ENCODE data around the gene GEMIN2. TPM values are rescaled to one million over a fixed set of nuclear protein-coding genes. Genes with fewer than 3 reads are reported as not detected.
"Not testable (repeated sequence)": the region's sequence is repeated elsewhere in the genome, so short reads cannot be mapped to it uniquely, and the experiment has no call there.

The GEMIN2 gene
- total RNA-seq, 1 donor from 2014 or later = 23.8 TPM

DNA sequence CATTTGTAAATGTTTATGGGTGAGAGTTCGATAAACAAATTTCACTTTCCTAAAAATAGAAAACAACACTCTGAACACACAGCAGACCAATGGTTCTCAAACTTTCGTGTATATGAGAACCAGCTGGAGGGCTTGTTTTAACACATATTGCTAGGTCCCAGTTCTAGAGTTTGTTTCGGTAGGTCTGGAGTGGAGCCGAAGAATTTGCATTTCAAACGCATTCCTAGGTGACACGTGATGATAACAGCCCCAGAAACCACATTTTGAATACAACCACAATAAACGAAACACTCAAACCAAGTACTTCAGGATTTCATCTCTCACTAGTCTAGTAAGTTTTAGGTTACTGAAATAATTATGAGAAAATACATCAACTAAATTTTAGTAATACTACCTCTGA, 28.2 kb upstream of the GEMIN2 start:
- H3K9me3 ChIP-seq = no peaks in the 10 kb centered on the region
- peaks cover 57 to 86% of the 10 kb centered on the region in 2 donors for H3K36me3 ChIP-seq
- no peaks in the 10 kb centered on the region for H3K27me3 ChIP-seq
- H3K4me3 ChIP-seq = no peak overlapping the region
- no peak for DNase-seq (ENCODE audit: low spot score in 2 of 2)
- no peak overlapping the region for H3K27ac ChIP-seq
- intact Hi-C loops (cut with DNase I) = no loop called here
- TF ChIP-seq CTCF (IDR thresholded peaks at IDR 0.05) = no peak
- H3K4me1 ChIP-seq = no peaks in the 10 kb centered on the region

GRCh38 chr14:39087493-39087892, 26.6 kb upstream of the GEMIN2 start:
- no peak overlapping the region for H3K4me3 ChIP-seq
- no peaks in the 10 kb centered on the region for H3K27me3 ChIP-seq
- H3K27ac ChIP-seq = no peak overlapping the region
- H3K4me1 ChIP-seq = no peaks in the 10 kb centered on the region
- no peak for TF ChIP-seq CTCF (IDR thresholded peaks at IDR 0.05)
- DNase-seq (ENCODE audit: low spot score in 2 of 2) = no peak
- intact Hi-C loops (cut with DNase I) = no loop called here
- H3K9me3 ChIP-seq = no peaks in the 10 kb centered on the region
- peaks cover 70 to 92% of the 10 kb centered on the region in 2 donors for H3K36me3 ChIP-seq

DNA sequence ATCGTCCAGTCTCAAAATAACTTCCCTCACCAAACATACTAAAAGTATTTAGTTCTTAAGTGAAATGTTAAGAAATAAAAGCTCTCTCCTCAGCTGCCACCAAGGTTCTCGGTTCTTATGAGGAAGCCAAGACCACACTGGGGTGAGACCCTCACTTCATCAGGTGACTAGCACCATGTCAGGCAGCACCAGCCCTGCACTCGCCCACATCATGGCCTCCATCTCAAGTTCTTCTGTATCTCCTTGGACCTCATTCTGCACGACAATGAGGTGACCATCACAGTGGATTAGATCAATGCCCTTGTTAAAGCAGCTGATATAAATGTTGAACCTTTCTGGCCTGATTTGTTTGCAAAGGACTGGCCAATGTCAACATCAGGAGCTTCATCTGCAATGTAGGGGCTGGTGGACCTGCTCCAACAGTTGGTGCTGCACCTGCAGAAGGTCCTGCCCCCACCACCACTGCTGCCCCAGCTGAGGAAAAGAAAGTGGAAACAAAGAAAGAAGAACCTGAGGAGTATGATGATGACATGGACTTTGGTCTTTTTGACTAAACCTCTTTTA, 23.5 kb upstream of the GEMIN2 start:
- Histone ChIP-seq H3K9me3 (no peaks in the 10 kb centered on the region), H3K4me1 (peaks cover 0 to 4% of the 10 kb centered on the region in 2 donors), H3K27me3 (no peaks in the 10 kb centered on the region), H3K36me3 (peaks cover 69 to 84% of the 10 kb centered on the region in 2 donors), H3K27ac (no peak overlapping the region), H3K4me3 (no peak overlapping the region)
- no peak for TF ChIP-seq CTCF (IDR thresholded peaks at IDR 0.05)
- no peak for DNase-seq (ENCODE audit: low spot score in 2 of 2)
- intact Hi-C loops (cut with DNase I) = no loop called here

DNA sequence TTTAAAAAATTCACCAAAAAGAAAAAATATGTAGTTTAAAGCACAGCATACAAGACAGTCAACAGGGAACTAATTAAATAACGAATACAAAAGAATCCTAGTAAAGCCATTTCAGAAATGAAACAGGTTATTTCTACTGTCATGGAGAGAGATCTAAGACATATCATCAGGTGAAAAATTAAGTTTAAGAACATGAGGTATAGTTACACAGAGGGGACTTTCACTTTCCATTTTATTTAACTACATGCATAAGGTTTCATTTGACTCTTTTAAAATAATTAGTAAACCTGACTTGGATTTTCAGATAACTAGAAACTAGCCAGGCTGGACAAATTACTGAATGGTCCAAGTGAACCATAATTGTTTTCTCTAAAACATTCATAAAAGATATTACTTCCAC, 22.4 kb upstream of the GEMIN2 start:
- DNase-seq (ENCODE audit: low spot score in 2 of 2) = no peak
- no peaks in the 10 kb centered on the region for H3K9me3 ChIP-seq
- TF ChIP-seq CTCF (IDR thresholded peaks at IDR 0.05) = no peak
- H3K27me3 ChIP-seq = no peaks in the 10 kb centered on the region
- peaks cover 58 to 79% of the 10 kb centered on the region in 2 donors for H3K36me3 ChIP-seq
- intact Hi-C loops (cut with DNase I) = no loop called here
- H3K27ac ChIP-seq = no peak overlapping the region
- no peak overlapping the region for H3K4me3 ChIP-seq
- H3K4me1 ChIP-seq = peaks cover 0 to 4% of the 10 kb centered on the region in 2 donors

GRCh38 chr14:39094515-39094914, 19.6 kb upstream of the GEMIN2 start:
- no peak for TF ChIP-seq CTCF (IDR thresholded peaks at IDR 0.05)
- intact Hi-C loops (cut with DNase I) = no loop called here
- no peak overlapping the region for H3K4me3 ChIP-seq
- no peak for DNase-seq (ENCODE audit: low spot score in 2 of 2)
- H3K36me3 ChIP-seq = peaks cover 43 to 58% of the 10 kb centered on the region in 2 donors
- H3K27ac ChIP-seq = no peak overlapping the region
- H3K27me3 ChIP-seq = no peaks in the 10 kb centered on the region
- H3K9me3 ChIP-seq = no peaks in the 10 kb centered on the region
- H3K4me1 ChIP-seq = peaks cover 0 to 21% of the 10 kb centered on the region in 2 donors

GRCh38 chr14:39097159-39097558, 17.0 kb upstream of the GEMIN2 start:
- peaks cover 0 to 32% of the 10 kb centered on the region in 2 donors for H3K4me1 ChIP-seq
- no peak for DNase-seq (ENCODE audit: low spot score in 2 of 2)
- intact Hi-C loops (cut with DNase I) = no loop called here
- H3K27ac ChIP-seq = peak overlapping the region in 1 of 2 donors; percentile 27
- H3K4me3 ChIP-seq = no peak overlapping the region
- no peaks in the 10 kb centered on the region for H3K27me3 ChIP-seq
- no peak for TF ChIP-seq CTCF (IDR thresholded peaks at IDR 0.05)
- peaks cover 19 to 32% of the 10 kb centered on the region in 2 donors for H3K36me3 ChIP-seq
- H3K9me3 ChIP-seq = no peaks in the 10 kb centered on the region

DNA sequence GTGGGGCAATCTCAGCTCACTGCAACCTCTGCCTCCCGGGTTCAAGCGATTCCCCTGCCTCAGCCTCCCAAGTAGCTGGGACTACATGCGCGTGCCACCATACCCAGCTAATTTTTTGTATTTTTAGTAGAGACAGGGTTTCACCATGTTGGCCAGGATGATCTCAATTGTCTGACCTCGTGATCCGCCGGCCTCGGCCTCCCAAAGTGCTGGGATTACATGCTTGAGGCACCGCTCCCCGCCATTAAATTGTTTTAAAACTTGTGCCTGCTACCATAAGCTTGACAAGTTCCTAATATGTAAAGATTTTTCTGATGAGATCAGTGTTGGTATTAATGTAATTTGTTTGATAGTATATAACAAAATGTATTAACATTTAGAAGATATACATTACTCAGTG, 14.9 kb upstream of the GEMIN2 start:
- H3K36me3 ChIP-seq = peaks cover 9 to 17% of the 10 kb centered on the region in 2 donors
- H3K4me1 ChIP-seq = peaks cover 0 to 33% of the 10 kb centered on the region in 2 donors
- H3K9me3 ChIP-seq; H3K4me3 ChIP-seq; intact Hi-C loops (cut with DNase I); DNase-seq (ENCODE audit: low spot score in 2 of 2); H3K27me3 ChIP-seq; H3K27ac ChIP-seq: not testable (repeated sequence)

Data from ascending aorta (tissue), 2 donors.